Measurements from ENCODE around the gene SLFNL1.

Gene SLFNL1

GRCh38 chr1:40985161-40985560, 36.4 kb downstream of the SLFNL1 start:
- DNase-seq = no peak

DNA sequence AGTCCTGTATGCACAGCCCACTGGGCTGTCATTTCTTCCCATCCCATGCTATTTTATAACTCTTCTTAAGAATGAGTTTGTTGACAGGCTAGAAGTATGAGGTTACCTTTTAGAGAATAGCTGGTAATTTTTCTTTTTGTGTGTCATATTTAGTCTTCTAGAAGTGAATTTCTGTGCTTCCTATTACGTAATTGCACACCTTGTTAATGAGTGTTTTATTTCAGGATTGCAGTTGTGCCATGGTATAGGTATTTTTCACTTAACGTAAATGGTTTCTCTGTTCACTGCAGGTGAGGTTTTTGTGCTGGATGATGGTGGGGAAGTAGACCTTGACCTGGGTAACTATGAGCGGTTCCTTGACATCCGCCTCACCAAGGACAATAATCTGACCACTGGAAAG, 37.0 kb downstream of the SLFNL1 start:
- no peak for DNase-seq

DNA sequence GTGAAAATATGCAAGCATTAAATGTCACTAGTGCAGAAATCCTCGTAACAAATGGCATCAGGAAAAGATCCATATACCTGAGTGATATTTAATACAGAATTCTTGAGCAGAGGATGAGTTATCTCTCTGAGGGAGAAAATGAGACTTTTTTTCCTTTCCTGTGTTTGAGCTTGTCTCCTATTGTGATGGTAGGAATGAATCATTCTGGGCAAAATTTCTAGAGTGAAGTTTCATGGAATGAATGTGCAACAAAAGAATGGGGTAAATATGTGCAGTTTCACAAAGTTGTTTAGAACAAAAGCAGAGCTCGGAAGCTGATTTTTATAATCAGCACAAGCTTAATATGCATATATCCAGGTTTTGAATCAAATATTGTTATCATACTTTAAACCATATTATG, 37.5 kb downstream of the SLFNL1 start:
- DNase-seq = no peak

DNA sequence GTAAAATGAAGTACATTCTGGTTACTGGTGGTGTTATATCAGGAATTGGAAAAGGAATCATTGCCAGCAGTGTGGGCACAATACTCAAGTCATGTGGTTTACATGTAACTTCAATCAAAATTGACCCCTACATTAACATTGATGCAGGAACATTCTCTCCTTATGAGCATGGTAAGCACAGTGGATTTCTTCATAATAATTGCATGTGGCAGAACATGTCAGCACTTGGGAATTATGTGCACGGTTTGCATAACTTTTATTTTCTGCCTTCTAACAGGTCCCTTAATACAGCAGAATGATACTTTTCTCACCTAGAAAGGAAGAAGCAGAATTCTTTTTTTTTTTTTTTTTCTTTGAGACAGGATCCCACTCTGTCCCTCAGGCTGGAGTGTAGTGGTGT, 38.2 kb downstream of the SLFNL1 start:
- DNase-seq = no peak

GRCh38 chr1:40982721-40983120, 38.8 kb downstream of the SLFNL1 start:
- DNase-seq = no peak

DNA sequence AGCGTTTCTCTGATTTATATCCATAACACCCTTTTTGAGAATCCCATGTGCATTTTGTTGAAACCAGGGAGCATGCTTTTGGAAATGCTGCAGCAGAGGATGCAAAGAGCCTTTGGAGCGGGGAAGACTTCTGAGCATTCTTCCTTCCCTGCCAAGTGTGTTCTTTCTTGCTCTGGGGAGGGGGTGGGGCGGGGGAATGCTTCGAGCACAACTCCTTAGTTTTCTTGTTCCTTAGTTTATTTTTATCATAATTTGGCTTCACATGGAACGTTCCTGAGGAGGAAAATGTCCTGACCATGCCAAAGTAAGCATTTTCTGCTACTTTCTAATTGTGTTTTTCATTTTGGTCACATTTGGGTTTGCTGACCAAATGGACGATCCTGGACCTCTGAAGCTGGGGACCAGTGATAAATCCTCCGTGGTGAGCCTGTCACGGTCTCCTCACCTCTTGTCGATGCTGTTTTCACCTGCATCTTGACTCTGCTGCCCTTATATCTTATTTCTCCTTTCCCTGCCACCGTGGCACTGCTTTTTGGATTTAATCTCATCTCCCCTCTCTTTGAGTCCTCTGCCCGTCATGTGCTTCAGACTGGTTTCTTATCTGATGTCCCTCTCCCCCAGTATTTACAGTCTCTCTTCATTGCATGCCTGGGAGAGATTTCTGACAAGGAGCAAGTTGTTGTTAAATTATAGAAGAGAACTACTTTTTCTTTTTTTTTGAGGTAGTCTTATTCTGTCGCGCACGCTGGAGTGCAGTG, 39.7 kb downstream of the SLFNL1 start:
- DNase-seq = no peak

DNA sequence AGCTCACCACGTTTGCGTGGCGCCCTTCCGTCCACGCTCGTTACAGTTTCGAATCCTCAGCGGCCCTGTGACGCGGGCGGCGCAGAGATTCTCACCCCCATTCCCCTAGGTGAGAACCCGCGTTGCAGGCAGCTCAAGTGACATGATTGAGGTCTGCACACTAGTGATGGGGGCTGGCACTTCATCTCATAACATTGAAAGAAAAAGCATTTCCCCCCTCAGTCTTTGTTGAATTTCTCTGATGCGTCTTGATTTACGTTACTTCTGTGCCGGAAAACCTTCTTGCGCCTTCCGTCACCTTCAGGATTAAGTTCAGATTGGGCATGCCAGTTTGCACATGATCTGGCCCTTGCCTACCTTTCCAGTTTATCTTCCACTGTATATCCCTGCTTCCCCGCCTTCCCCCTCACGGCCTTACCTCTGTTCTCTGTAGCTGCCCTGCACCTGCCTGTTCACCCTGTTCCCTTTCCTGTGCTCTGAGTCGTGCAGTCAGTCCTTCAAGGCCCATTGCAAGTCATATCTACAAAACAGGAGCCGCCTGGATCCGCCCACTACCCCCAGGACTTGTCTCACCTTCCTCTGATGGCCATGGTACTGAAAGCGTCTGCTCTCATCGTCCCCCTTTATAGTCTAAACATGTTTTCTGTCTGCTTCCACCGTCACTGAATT, 40.9 kb downstream of the SLFNL1 start:
- no peak for DNase-seq

DNA sequence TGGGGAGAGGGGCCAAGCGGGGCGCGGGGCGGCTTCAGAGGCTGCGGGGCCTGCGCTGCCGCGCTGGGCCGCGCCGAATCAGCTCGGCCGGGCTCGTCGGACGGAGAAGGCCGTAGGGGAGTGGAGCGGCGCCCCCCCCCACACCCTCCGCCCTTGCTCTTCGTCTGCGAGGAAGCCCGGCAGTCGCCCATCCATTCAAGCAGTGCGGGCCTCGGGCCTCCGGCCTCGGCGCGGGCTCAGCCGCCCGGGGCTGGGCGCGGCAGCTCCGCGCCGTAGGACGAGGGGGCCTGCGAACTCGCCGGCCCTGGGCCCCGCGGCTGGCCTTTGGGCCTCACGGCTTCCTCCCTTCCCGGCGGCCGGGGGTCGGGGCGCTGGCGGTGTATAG, 41.5 kb downstream of the SLFNL1 start:
- no peak for DNase-seq

DNA sequence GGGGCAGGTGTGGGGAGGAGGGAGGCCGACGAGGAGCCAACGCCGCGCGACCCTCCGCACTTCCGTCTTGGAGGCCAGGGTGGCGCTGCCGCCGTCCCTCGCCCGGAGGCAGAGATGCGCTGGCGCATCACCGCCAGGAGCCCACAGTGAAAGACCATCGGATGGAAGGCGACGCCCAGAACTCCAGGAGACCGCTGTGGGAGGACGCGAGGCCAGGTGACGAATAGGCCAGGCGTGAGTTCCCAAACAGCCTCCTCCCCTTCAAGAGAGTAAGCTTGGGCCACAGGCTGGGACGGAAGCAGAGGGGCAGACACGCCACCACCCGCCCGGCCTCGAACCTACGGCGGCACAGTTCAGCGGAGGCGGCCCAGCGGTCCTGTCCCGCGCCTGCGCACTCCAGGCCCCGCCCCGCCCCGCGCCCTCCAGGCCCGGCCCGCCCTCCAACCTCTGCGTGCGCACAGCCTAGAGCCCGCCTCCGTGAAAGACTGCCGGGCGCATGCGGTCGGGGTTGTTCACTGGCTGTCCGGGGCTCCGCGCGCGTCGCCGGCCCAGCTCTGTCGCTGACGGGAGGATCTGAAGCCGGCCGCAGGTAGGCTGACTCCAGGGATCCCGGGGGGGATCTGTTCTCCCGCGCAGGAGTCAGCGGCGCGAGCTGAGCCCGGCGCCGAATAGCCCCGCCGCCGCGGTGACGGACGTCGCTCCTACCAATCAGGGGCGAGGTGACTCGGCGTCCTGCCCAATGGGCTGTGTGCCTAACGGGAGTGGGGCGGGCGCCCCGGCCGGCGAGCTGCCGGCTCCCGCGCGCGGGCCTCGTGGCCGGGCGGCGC, 42.1 kb downstream of the SLFNL1 start, which contains the start of gene CTPS1:
TSS of gene CTPS1 (plus strand) at position 456 of the 827 bp plus-strand sequence. CDS start 3,595 bp downstream, outside the sequence.
- DNase-seq = peak; percentile 88

GRCh38 chr1:40978886-40979240, 42.7 kb downstream of the SLFNL1 start:
- DNase-seq = no peak

DNA sequence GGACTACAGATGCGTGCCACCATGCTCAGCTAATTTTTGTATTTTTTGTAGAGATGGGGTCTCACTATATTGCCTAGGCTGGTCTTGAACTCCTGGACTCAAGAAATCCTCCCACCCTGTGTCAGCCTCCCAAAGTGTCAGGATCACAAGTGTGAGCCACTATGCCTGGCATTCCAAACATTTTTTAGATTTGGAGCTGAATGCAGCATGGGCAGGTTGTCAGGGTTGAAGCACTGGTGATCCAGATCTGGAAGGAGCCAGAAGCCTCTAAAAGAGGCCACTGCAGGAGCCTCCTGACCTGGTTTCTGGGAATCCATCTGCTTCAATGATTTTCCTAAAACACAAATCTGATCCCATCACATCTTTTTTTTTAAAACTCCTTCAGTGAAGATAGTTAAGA, 43.8 kb downstream of the SLFNL1 start:
- no peak for DNase-seq

DNA sequence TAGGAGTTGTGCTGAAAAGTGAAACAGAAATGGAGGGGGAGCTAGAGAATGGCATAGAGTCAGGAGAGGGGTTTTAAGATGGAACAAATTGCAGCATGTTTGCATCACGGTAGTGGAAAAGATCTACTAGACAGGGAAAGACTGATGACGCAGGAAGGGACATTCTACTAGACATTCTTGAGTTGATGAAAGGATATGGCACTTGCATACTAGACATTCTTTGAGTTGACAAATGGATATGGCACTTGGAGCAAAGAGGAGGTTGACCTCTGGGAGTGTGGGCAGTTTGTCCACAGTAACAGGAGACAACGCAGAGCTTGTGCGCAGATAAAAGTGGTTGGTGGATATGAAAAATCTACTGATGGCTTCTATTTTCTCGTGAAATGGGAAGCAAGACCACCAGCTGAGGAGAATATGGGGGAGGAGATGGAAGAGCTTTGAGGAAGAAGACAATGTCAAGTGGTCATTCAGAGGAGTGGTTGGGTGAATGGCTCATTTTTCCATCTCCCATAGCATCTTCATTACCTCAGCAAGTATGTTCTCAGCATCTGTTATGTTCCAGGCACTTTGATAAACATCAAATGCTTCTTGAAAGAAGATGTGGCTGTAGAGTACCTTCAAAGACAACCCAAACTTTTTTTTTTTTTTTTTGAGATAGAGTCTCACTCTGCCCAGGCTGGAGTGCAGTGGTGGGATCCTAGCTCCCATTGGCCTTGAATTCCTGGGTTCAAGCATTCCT, 44.4 kb downstream of the SLFNL1 start:
- DNase-seq = no peak

- no peak for DNase-seq
Measured at GRCh38 chr1:40974945-40975344, 46.6 kb downstream of the SLFNL1 start.

DNA sequence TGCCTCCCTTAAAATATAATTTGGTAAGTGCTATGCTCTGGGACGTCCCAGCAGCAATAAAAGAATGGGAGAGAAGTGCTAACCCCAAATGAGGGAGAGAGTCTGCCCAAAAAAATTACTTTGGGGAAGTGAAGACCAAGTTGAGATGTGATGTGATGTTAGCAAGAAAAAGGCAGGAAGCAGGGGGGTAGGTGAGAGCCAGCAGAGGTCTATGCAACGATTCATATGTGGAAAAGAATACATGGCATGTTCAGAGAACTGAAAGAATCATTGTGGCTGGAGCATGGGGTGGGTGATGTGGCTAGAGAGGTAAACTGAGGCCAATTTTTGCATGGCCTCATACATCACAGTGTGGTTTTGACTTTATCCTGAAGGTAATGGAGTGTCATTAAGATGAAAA, 47.6 kb downstream of the SLFNL1 start:
- DNase-seq = peak; percentile 56

DNA sequence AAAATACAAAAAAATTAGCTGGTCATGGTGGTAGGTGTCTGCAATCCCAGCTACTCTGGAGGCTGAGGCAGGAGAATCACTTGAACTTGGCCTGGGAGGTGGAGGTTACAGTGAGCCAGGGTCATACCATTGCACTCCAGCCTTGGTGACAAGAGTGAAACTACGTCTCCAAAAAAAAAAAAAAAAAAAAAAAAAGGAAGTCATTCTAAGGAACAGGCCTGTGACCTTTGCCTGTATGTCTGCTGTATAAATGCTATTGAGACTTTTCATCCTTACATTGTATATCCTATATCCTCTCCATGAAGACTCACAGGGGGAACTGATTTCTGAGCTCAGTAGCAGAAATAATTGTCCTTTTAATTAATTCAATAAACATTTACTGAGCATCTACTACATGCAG, 49.6 kb downstream of the SLFNL1 start:
- DNase-seq = peak; percentile 76

DNA sequence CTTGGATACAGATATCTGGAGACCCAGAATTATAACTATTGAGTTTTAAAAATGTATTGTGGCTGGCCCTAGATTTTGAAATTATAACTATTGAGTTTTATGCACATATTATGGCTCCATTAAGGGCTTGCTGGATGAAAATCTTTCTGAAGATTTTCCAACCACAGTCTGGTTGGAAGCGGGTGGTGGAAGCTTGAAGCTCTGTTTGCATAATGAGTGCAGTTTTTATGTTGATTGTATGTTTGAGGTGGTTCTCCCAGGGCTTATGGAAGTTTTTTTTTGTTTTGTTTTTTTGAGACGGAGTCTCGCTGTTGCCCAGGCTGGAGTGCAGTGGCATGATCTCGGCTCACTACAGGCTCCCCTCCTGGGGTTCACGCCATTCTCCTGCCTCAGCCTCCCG, 52.1 kb downstream of the SLFNL1 start:
- DNase-seq = no peak

DNA sequence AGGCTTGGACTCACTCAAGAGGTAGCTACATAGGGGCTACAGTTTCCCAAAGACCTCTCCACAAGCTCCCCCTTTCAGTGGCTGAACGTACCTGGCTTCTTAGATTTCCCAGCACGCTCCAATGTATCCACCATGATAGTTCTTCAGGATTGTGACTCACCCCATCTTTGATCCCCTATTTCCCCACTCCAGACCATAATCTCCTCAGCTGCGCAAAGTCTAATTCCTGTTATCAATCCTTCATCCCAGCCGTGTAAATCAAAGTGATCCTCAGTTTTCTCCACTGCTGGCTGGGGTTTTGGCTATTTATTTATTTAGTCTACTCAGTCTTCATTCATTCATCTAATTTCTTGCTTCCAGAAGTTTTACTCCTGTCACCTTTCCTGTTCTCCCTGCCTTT, 55.1 kb downstream of the SLFNL1 start:
- no peak for DNase-seq

Data from MV-4-11 (cell line).